Lung (tissue), 12 donors: Measurements from ENCODE around the gene TFDP3. TPM values are rescaled to one million over a fixed set of nuclear protein-coding genes. Genes with fewer than 3 reads are reported as not detected.

Experiments
- ATAC-seq: fragments of 200-7000 bp; cut with Tn5 transposase; one replicate; pipeline ENCODE4 v1.9.1; 2020; ENCODE audit warnings: moderate number of reproducible peaks; ENCODE audit not compliant: insufficient read depth, low FRiP score
- DNase-seq, 3 donors: peaks; one replicate each; pipeline ENCODE4 v3.0.0-alpha.2; 2013 to 2017
- H3K27ac ChIP-seq, 2 donors: one replicate each; pipeline ENCODE4 v1.5.1; 2013; ENCODE audit warnings: mild to moderate bottlenecking in 2 of 2, moderate library complexity in 2 of 2, control low read depth in 1 of 2, inconsistent platforms in 1 of 2, low read depth in 1 of 2, low read length in 1 of 2
- H3K27me3 ChIP-seq, 3 donors: one replicate each; pipeline ENCODE4 v1.5.1; 2013; ENCODE audit warnings: low read length in 2 of 3; ENCODE audit not compliant: control insufficient read depth in 3 of 3, insufficient read depth in 3 of 3
- H3K36me3 ChIP-seq, 4 donors: one replicate each; pipeline ENCODE4 v1.5.1; 2013; ENCODE audit warnings: low read length in 4 of 4, mild to moderate bottlenecking in 1 of 4, moderate library complexity in 1 of 4; ENCODE audit not compliant: control insufficient read depth in 4 of 4, insufficient read depth in 4 of 4
- H3K4me1 ChIP-seq, 5 donors: one replicate each; pipeline ENCODE4 v1.5.1; 2013; ENCODE audit warnings: low read length in 5 of 5, mild to moderate bottlenecking in 2 of 5, moderate library complexity in 1 of 5; ENCODE audit not compliant: control insufficient read depth in 5 of 5, insufficient read depth in 5 of 5
- H3K4me3 ChIP-seq: one replicate; pipeline ENCODE4 v1.5.1; 2013; ENCODE audit warnings: mild to moderate bottlenecking, control low read depth, moderate library complexity
- H3K9ac ChIP-seq, 2 donors: one replicate each; pipeline ENCODE4 v1.5.1; 2013; ENCODE audit warnings: low read length in 2 of 2, control low read depth in 1 of 2; ENCODE audit not compliant: insufficient read depth in 1 of 2
- H3K9me3 ChIP-seq, 4 donors: one replicate each; pipeline ENCODE4 v1.5.1; 2013; ENCODE audit warnings: low read length in 3 of 4, mild to moderate bottlenecking in 1 of 4, moderate library complexity in 1 of 4; ENCODE audit not compliant: control insufficient read depth in 4 of 4, insufficient read depth in 3 of 4
- WGBS, 2 donors: extraction: QIAGEN DNeasy Blood & Tissue Kit; methylation state at CpG; one replicate each; pipeline ENCODE4 v1.1.7; 2013; 5-methylcytosine and 5-hydroxymethylcytosine counted together
- polyA plus RNA-seq, 2 donors: library from polyadenylated mRNA; stranded (reverse); fragments of 200-250 nt; gene quantifications; one replicate each; pipeline ENCODE4 v1.2.1, GENCODE V29; 2013
- total RNA-seq, 2 donors: library from RNA; depleted of rRNA in 1 of 2; stranded (reverse); fragments of >200 nt in 1 of 2; gene quantifications; one replicate each; pipeline ENCODE4 v1.2.1, GENCODE V29; 2014 to 2021
- TF ChIP-seq, protein P1 (sequence below): IDR thresholded peaks from 2 replicates; pipeline ENCODE4 v1.5.1; 2012; ENCODE audit warnings: mild to moderate bottlenecking; ENCODE audit errors: control extremely low read depth, extremely low read depth
- donor health status: control.
- donor health status: control.
- donor health status: Bipolar disorder and iron deficiency.
- donor health status: healthy.
- donor health status: DM: yes; HTN: yes; CAD: no.

TFDP3 gene
- total and polyA plus RNA-seq, 4 donors, result not detected

- no peak for ATAC-seq
- WGBS, 2 donors, result 68 to 86% methylated on average over 3 of the region's 3 CpGs
- TF ChIP-seq, protein P1, sequence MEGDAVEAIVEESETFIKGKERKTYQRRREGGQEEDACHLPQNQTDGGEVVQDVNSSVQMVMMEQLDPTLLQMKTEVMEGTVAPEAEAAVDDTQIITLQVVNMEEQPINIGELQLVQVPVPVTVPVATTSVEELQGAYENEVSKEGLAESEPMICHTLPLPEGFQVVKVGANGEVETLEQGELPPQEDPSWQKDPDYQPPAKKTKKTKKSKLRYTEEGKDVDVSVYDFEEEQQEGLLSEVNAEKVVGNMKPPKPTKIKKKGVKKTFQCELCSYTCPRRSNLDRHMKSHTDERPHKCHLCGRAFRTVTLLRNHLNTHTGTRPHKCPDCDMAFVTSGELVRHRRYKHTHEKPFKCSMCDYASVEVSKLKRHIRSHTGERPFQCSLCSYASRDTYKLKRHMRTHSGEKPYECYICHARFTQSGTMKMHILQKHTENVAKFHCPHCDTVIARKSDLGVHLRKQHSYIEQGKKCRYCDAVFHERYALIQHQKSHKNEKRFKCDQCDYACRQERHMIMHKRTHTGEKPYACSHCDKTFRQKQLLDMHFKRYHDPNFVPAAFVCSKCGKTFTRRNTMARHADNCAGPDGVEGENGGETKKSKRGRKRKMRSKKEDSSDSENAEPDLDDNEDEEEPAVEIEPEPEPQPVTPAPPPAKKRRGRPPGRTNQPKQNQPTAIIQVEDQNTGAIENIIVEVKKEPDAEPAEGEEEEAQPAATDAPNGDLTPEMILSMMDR, result no peak
Measured at GRCh38 chrX:133254666-133255065, 36.5 kb upstream of the TFDP3 start.

GRCh38 chrX:133251204-133251603 is 33.0 kb upstream of the TFDP3 start:
- H3K27ac ChIP-seq, result no peak overlapping the region
- WGBS, 2 donors, result 72 to 87% methylated on average over 5 of the region's 5 CpGs
- no peak for ATAC-seq
- peaks cover 0 to 8% (median 2%) of the 10 kb centered on the region in 4 donors for H3K9me3 ChIP-seq
- H3K36me3 ChIP-seq, result no peaks in the 10 kb centered on the region
- H3K4me1 ChIP-seq, result peaks cover 0 to 12% (median 4%) of the 10 kb centered on the region in 5 donors
- no peak overlapping the region for H3K9ac ChIP-seq
- TF ChIP-seq, protein P1, result no peak
- H3K27me3 ChIP-seq, result peaks cover 0 to 3% (median 3%) of the 10 kb centered on the region in 3 donors
- no peak for DNase-seq
- H3K4me3 ChIP-seq, result no peak overlapping the region

More at GRCh38 chrX:133254666-133255065, 36.5 kb upstream of the TFDP3 start:
- H3K9me3 ChIP-seq, result no peaks in the 10 kb centered on the region
- peaks cover 3 to 6% (median 6%) of the 10 kb centered on the region in 3 donors for H3K27me3 ChIP-seq
- H3K4me1 ChIP-seq, result peaks cover 0 to 12% (median 4%) of the 10 kb centered on the region in 5 donors
- H3K9ac ChIP-seq, result no peak overlapping the region
- H3K27ac ChIP-seq, result no peak overlapping the region
- H3K4me3 ChIP-seq, result no peak overlapping the region
- no peaks in the 10 kb centered on the region for H3K36me3 ChIP-seq
- no peak for DNase-seq

DNA sequence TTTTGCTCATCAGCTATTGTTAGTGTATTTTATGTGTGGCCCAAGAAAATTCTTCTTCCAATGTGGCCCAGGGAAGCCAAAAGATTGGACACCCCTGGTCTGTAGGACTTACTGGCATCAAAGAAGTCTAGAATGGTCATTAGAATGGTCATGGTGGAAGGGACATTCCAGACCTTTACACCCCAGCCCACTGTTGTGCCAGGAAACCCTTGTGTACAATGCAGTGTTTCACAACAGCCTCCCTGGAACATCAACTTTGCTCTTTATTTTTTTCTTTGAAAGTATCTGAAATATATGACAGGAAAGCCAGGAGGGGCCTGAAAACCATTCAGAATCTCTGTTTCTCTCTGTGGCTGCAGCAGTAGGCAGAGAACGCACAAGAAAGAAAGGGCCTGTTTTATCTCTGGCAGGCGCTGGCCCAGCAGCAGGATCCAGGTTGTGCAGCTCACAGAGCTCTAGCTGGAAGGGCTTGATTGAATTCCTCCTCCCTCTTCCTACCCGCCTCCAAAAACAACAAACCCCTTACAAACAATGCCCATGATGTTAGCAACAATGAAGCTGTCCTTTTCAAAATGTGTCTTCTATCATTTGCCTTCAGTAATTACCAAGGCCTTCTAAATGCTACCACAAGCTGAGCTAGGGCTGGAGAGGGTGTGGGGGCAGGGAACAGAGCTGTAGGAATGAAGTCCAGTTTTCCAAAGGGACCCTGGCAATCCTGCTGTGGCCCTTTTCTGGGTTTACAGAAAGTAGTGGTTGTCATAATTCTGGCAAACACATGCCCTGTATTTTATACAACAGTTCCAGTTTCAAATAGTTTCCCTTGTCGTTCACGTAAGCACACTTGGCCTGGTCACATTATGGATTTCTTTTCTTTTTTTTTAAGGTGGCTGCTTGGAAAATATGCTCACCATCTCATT is 32.3 kb upstream of the TFDP3 start:
- Histone ChIP-seq H3K27ac (no peak overlapping the region), H3K4me1 (peaks cover 0 to 12% (median 4%) of the 10 kb centered on the region in 5 donors), H3K27me3 (peaks cover 0 to 3% (median 3%) of the 10 kb centered on the region in 3 donors), H3K36me3 (no peaks in the 10 kb centered on the region), H3K9ac (no peak overlapping the region), H3K9me3 (peaks cover 0 to 12% (median 5%) of the 10 kb centered on the region in 4 donors), H3K4me3 (no peak overlapping the region)
- WGBS, 2 donors, result 76 to 77% methylated on average over 5 of the region's 5 CpGs
- DNase-seq (peak; percentile 17 to 72 (median 62)), ATAC-seq (no peak)
- TF ChIP-seq, protein P1, result no peak
